ENCODE measurements around the gene PDE8A.

PDE8A gene

DNA sequence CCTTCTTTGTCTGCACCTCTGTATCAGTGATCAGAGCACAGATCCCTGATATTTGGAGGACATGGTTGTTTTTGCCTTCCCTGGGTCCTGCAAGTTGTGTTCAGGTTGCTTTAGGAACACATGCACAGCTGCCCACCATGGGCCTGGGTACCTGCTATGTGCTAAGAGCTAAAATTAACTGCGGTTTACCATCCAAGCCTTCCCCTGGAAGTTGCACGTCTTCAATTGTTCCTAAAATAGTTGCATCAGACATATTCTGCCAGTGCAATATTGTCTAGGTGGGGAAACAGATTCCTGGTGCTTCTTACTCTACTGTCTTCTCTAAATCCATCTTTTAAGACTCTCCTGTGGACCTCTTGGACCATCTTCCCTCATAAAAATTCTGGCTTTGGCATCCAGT is 80.9 kb downstream of the PDE8A start:
- H3K9ac ChIP-seq (ENCODE audit: low read length) = no peak overlapping the region
- H4K20me1 ChIP-seq (ENCODE audit: low read depth, low read length) = no peaks in the 10 kb centered on the region
- H3K79me2 ChIP-seq (ENCODE audit: insufficient read depth, low read length) = no peaks in the 10 kb centered on the region
- H3K27ac ChIP-seq (ENCODE audit: low read depth, low read length) = no peak overlapping the region
- no peak overlapping the region for H3K4me3 ChIP-seq (ENCODE audit: insufficient read depth, low read length, poor library complexity, severe bottlenecking)
- no peaks in the 10 kb centered on the region for H3F3A ChIP-seq (ENCODE audit: insufficient read depth)
- H3K27me3 ChIP-seq (ENCODE audit: low read length) = no peaks in the 10 kb centered on the region
- H3K4me2 ChIP-seq (ENCODE audit: low read depth, low read length, poor library complexity, severe bottlenecking) = no peak overlapping the region
- no peaks in the 10 kb centered on the region for H3K9me3 ChIP-seq (ENCODE audit: insufficient read depth, low read length)
- H3K36me3 ChIP-seq (ENCODE audit: low read length) = no peaks in the 10 kb centered on the region
- no peak overlapping the region for H2AFZ ChIP-seq (ENCODE audit: low read depth, low read length, severe bottlenecking)
- TF ChIP-seq EZH2phosphoT487 (conservative IDR thresholded peaks at IDR 0.05; ENCODE audit: low read length) = no peak
- TF ChIP-seq, protein P1, sequence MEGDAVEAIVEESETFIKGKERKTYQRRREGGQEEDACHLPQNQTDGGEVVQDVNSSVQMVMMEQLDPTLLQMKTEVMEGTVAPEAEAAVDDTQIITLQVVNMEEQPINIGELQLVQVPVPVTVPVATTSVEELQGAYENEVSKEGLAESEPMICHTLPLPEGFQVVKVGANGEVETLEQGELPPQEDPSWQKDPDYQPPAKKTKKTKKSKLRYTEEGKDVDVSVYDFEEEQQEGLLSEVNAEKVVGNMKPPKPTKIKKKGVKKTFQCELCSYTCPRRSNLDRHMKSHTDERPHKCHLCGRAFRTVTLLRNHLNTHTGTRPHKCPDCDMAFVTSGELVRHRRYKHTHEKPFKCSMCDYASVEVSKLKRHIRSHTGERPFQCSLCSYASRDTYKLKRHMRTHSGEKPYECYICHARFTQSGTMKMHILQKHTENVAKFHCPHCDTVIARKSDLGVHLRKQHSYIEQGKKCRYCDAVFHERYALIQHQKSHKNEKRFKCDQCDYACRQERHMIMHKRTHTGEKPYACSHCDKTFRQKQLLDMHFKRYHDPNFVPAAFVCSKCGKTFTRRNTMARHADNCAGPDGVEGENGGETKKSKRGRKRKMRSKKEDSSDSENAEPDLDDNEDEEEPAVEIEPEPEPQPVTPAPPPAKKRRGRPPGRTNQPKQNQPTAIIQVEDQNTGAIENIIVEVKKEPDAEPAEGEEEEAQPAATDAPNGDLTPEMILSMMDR (IDR thresholded peaks at IDR 0.05; ENCODE audit: insufficient read depth, low read length, poor library complexity, severe bottlenecking) = no peak
- no peaks in the 10 kb centered on the region for H3K9me2 ChIP-seq (replicated peaks; ENCODE audit: insufficient read depth, low read length)

DNA sequence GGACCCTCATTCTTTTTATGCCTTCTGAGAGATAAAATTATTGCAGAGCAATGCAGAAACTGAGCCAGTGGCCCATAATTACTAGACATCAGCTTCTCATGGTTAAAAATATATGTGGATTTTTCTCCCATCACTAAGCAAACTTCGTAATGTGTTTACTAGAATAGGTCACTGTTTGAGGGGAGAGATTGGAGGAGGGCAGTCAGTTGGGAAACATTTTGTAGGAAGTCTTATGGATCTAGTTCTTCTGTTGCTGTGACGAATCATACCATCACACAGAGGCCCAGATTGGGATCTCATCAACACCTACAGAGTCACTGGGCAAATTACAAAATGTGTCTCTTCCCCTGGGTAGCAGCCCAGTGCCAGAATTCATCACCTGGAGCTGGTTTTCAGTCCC is 81.4 kb downstream of the PDE8A start:
- H3F3A ChIP-seq (ENCODE audit: insufficient read depth) = no peaks in the 10 kb centered on the region
- TF ChIP-seq, protein P1 (IDR thresholded peaks at IDR 0.05; ENCODE audit: insufficient read depth, low read length, poor library complexity, severe bottlenecking) = no peak
- no peak for TF ChIP-seq EZH2phosphoT487 (conservative IDR thresholded peaks at IDR 0.05; ENCODE audit: low read length)
- no peak overlapping the region for H3K4me3 ChIP-seq (ENCODE audit: insufficient read depth, low read length, poor library complexity, severe bottlenecking)
- H3K79me2 ChIP-seq (ENCODE audit: insufficient read depth, low read length) = no peaks in the 10 kb centered on the region
- H3K36me3 ChIP-seq (ENCODE audit: low read length) = no peaks in the 10 kb centered on the region
- no peaks in the 10 kb centered on the region for H3K9me3 ChIP-seq (ENCODE audit: insufficient read depth, low read length)
- no peaks in the 10 kb centered on the region for H3K9me2 ChIP-seq (replicated peaks; ENCODE audit: insufficient read depth, low read length)
- H3K4me2 ChIP-seq (ENCODE audit: low read depth, low read length, poor library complexity, severe bottlenecking) = no peak overlapping the region
- H3K27me3 ChIP-seq (ENCODE audit: low read length) = no peaks in the 10 kb centered on the region
- no peak overlapping the region for H3K9ac ChIP-seq (ENCODE audit: low read length)
- H3K27ac ChIP-seq (ENCODE audit: low read depth, low read length) = no peak overlapping the region
- H2AFZ ChIP-seq (ENCODE audit: low read depth, low read length, severe bottlenecking) = no peak overlapping the region
- no peaks in the 10 kb centered on the region for H4K20me1 ChIP-seq (ENCODE audit: low read depth, low read length)

DNA sequence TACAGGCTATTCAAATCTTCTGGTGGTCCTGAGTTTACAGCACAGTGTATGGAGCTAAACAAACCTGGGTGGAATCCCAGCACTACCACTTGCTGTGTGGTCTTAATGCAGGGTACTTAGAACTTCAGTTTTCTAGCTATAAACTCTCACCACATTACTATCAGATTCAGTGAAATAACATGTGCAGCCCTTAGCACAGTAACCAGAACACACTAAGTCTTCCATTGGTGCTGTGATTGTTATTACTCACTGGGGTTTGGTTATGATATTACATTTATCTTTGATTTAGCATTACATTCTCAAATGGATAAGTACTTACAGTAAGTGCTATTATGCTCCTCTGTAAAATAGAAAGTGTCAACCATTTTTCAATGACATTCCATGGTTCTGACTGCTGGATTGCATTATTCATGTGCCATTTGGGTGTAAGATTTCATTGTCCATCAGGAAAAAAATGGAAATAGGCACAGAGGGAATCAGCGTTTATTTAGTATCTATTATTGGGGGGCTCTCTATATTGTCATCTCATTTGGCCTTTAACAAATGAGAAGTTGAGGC is 81.9 kb downstream of the PDE8A start:
- TF ChIP-seq, protein P1 (IDR thresholded peaks at IDR 0.05; ENCODE audit: insufficient read depth, low read length, poor library complexity, severe bottlenecking) = no peak
- TF ChIP-seq EZH2phosphoT487 (conservative IDR thresholded peaks at IDR 0.05; ENCODE audit: low read length) = no peak
- Histone ChIP-seq H3K27ac (ENCODE audit: low read depth, low read length) (no peak overlapping the region), H3K9me3 (ENCODE audit: insufficient read depth, low read length) (no peaks in the 10 kb centered on the region), H3K36me3 (ENCODE audit: low read length) (no peaks in the 10 kb centered on the region), H3K9ac (ENCODE audit: low read length) (no peak overlapping the region), H3K79me2 (ENCODE audit: insufficient read depth, low read length) (no peaks in the 10 kb centered on the region), H3K4me2 (ENCODE audit: low read depth, low read length, poor library complexity, severe bottlenecking) (no peak overlapping the region), H3K9me2 (replicated peaks; ENCODE audit: insufficient read depth, low read length) (no peaks in the 10 kb centered on the region), H4K20me1 (ENCODE audit: low read depth, low read length) (no peaks in the 10 kb centered on the region), H2AFZ (ENCODE audit: low read depth, low read length, severe bottlenecking) (no peak overlapping the region), H3K4me3 (ENCODE audit: insufficient read depth, low read length, poor library complexity, severe bottlenecking) (no peak overlapping the region), H3K27me3 (ENCODE audit: low read length) (no peaks in the 10 kb centered on the region), H3F3A (ENCODE audit: insufficient read depth) (no peaks in the 10 kb centered on the region)
